Hematopoietic multipotent progenitor cell treated with erythropoietin and hydrocortisone succinate and interleukin-3 and kit ligand, for 17 days (in vitro differentiated cells): ENCODE measurements around the gene ZNF358.
A peak's percentile ranks its signal among the peaks of the same experiment; 100 is the strongest.

Experiments
- DNase-seq: peaks from one replicate; pipeline ENCODE4 v3.0.0-alpha.2; 2015; ENCODE audit warnings: low spot score

ZNF358 gene

DNA sequence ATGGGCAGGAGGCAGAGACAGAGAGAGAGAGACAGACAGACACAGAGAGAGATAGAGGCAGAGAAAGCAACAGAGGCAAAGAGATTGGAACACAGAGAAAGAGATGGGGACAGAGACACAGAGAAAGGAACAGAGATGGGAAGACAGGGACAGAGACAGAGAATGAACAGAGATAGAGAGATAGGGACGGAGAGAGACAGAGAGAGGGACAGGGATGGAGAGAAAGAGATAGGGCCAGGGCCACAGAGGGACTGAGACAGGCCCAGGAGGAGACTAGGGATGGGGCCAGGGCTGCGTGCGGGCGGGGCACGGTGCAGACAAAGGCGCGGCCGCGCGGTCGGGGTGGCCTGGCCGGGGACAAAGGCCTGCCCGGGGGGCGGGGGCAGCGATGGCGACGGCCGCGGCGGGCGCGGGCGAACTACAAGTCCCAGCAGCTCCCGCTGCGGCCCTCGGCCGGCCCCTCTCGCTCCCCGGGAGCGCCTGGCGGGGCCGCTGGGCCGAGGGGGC is at the start of gene ZNF358:
Gene ZNF358, plus strand, starts transcription at position 459 of the 507 bp plus-strand sequence. CDS start 3,140 bp downstream, outside the sequence.
- no peak for DNase-seq

DNA sequence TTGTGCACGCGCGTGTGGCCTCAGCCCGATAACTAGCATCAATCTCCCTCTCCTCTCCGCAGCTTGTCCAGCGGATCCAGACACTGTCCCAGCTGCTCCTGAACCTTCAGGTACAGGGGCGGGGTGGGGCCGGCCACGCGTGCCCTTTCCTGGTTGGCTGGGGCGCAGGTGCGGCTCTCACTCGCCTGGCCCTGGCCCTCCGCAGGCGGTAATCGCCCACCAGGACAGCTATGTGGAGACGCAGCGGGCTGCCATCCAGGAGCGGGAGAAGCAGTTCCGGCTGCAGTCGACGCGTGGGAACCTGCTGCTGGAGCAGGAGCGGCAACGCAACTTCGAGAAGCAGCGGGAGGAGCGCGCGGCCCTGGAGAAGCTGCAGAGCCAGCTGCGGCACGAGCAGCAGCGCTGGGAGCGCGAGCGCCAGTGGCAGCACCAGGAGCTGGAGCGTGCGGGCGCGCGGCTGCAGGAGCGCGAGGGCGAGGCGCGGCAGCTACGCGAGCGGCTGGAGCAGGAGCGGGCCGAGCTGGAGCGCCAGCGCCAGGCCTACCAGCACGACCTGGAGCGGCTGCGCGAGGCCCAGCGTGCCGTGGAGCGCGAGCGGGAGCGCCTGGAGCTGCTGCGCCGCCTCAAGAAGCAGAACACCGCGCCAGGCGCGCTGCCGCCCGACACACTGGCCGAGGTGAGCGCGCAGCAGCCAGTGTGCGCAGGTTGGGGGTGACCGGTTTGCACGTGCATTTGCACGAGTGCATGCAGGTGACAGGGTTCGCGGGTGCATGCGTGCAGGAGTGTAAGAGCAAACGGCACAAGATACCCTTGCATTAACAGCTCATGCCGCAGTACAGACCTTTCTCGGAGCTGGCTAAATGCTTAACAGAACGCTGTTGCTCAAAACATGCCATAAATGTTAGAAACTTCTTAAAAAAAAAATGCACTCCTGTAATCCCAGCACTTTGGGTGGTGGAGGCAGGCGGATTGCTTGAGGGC is 48.6 kb upstream of the ZNF358 start:
- DNase-seq = no peak

DNA sequence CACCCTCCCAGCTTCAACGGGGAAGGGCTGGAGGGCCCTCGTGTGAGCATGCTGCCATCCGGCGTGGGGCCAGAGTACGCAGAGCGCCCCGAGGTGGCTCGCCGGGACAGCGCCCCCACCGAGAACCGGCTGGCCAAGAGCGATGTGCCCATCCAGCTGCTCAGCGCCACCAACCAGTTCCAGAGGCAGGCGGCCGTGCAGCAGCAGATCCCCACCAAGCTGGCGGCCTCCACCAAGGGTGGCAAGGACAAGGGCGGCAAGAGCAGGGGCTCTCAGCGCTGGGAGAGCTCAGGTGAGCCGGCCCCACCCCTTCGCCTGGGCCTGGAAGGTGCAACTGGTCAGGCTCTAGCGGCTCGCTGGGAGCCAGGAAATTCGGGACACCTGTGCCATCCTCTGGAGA is 47.1 kb upstream of the ZNF358 start:
- no peak for DNase-seq

DNA sequence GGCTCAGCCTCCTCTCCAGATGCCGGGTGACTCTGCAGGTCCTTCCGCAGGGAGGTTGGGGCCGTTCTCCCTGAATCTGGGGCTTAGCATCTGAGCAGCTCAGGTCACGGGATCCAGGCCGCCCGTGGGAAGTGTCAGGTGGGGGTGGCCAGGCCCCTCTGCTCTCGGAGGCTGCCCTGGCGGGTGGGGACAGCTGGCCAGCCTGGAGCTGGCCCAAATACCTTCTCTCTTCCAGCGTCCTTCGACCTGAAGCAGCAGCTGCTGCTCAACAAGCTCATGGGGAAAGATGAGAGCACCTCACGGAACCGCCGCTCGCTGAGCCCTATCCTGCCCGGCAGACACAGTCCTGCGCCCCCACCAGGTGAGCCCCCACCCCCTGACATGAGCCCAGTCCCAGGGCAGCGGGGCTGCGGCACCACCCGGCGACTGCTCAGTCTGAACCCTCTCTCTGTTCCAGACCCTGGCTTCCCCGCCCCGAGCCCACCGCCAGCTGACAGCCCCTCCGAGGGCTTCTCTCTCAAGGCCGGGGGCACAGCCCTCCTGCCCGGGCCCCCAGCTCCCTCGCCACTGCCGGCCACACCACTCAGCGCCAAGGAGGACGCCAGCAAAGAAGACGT is 46.1 kb upstream of the ZNF358 start:
- no peak for DNase-seq

DNA sequence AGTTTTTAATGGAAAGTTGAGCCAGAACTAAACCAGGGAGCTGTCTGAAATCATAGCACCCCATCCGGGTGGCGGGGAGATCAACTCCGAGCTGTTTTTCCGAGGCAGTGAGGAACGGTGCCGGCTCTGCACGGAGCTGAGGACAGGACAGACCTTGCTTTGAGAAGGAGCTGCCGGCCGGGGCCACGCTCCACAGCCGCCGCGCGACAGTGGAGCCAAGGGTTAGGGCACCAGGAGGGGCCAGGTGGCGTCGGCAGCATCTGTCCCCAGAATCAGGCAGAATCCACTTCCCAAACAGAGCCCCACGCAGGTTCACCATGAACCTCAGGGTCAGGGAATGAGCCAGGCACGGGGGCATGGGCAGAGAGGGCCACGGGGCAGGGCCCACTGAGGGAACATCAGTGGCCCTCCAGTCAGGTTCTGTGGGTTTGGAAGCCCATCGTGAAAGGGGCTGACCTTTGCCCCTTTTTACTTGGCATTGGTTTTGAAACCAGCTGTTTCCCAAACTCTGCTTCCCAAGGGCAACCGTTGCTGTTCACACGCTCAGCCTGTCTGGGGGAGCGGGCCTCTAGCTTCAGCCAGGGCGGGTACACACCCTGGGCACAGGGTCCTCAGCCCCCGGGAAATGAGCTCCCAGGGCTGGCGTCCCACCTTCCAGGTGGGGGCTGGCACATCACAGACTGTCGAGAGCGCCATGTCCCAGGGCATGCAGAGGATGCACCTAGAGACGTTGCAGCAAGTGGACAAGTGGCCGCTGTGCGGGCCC is 45.2 kb upstream of the ZNF358 start:
- no peak for DNase-seq

DNA sequence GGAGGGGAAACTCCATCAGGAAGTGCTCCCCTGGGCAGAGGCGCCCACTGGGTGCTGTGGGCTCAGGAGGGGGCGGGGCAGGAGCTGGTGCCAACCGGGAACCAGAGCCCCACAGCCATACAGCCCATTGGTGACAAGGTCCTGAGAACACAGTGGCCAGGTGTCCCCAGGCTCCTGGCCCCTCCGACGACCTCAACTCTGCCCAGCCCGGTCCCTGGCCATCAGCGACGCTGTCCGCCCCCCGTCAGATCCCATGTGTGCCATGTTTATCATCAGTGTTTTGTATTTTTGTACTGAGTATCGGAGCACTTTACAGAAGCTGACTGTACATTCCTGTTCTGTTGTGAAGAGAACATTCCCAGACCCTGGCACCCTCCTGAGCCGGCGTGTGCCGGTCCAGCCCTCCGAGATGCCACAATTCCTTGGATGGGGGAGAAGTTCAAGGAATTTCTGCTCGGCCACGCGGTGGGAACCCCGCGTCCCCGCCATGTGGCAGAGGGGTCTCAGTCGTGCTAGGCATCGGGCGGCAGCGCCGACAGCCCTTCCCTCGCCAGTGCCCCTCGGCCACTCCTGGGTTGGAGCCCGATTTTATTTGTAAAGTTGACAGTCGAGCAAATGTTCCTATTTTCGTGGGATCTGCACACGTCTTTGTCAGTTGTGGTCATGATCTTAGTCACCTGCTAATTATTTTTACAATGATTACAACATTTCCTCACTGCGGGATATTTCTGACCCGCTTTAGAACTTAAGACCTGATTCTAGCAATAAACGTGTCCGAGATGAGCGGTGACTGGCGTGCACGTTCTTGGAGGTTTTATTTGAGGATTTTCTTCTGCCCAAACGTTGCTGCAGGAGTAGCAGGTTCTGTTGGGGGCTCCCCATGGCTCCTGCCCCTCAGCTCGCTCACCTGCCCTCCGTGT is 43.9 kb upstream of the ZNF358 start:
- DNase-seq = no peak

DNA sequence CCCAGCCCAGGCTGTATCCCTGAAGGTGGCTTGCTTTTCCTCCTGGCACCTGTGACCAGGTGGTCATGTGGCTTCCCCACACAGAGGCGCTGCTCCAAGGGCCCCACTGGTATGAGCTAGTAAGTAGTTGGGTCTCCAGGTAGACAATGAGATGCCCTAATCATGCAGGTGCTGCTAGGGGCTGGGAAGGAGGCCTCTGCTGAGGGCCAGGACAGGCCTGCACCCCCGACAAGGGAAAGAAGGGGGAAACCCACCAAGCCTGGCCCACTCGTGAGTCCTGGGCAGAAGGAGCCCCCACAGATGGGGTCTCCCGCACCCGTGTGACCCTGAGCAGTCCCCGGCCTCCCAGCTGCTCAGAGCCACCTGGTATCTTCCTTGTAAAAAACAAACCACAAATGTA is 40.2 kb upstream of the ZNF358 start:
- no peak for DNase-seq

DNA sequence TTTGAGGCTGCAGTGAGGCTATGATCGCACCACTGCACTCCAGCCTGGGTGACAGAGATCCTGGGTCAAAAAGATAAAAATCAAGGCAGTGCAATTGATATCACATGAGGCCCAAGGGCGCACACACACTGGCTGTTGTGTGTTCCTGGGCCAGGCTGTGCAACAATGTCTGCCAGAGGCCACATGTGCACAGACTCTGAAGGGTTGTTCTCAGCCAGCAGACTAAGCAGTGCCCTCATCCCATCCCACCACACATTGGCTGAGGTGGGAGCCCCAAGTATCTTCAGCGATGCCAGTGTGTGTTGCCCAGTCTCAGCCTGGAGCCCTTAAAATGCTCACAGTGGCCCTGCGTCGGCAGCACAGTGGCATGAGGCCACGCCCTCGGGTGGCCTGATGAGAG is 39.7 kb upstream of the ZNF358 start:
- DNase-seq = no peak

DNA sequence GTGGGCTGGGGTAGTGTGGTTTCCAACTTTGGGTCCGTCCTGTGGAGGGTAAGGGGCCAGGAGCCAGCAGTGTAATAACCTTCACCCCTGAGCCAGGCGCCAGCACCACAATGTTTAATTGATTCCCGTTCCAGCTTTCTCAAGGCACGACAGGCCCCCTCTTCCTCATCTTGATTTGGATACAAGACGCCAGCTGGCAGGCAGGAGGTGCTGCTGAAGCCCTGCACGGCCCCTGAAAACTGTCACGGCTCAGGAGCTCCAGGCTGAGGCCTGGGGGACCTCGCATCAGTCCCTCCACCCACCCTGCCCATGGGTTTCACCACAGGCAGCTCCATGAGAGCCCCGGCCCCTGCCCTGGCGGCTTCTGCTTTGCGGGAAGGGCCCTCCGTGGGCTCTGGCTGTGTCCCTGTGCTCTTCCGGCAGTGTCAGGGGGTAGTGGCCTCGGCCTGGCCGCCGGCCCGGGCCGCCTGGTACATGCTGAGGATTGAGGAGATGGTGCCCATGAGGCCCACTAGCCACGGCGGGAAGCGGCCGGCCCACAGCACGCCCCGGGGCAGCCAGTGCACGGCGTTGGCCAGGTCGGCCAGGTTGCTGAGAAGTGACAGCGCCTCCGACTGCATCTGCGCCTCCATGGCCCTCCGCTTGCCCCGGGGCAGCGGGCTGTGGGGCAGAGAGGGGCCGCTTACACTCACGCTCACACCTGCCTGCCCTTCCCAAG is 39.0 kb upstream of the ZNF358 start:
- DNase-seq = no peak

DNA sequence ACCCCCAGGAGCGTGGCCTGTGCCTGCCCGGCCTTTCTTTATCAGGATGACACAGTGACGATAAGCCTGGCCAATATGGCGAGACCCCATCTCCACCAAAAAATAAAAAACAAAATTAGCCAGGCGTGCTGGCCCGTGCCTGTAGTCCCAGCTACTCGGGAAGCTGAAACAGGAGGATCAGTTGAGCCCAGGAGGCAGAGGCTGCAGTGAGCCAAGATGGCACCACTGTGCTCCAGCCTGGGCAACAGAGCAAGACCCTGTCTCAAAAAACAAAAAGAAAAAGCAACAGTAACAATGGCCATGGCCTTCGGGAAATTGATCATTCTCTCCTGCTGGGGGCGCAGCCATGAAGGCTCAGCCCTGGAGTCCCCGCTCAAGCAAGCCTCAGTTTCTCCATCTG is 38.1 kb upstream of the ZNF358 start:
- DNase-seq = no peak

DNA sequence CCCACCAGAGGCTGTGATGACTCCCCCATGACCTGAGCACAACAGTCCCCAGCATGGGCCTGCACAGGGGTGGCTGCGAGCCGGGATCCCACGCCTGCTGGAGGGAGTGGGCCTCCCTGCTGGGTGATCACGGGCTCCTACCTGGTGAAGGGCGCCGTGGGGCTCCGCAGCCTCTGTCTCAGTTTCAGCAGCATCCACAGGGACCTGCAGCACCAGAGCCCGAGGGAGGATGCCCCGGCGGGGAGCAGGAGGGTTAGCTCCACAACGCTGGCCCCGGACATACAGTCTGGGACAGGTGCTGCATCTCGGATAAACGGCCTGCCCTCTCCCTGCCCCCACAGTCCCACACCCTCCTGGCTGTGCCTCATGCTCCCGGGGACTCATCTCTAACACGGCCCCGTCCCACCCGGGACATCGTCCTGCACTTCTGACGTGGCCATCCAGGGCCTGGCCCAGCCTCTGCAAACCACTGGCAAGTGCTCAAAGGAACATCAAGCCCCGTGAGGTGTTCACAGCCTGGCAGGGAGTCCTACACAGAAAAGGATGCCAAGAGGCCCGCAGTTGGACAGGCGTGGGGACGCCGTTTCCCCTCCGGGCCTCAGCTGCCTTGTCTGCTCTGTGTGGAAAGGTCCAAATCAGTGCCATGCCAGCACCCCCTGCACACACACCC is 37.6 kb upstream of the ZNF358 start:
- DNase-seq = no peak

DNA sequence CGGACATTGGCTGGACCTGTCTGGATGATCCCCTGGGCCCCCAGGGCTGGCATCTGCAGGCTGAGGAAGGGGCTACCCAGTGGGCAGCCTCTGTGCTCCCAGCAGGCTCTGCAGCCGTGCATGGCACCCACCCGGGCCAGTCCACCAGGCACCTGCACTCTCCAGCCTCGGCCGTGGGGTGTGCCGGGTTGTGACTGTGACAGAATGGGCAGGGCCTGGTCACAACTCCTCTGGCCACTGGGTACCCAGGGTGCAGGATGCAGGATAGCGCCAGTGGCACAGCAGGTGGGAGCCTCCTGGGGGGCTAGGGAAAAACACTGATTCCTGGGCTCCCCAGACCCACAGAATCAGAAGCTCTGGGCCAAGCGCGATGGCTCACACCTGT is 37.1 kb upstream of the ZNF358 start:
- DNase-seq = no peak

DNA sequence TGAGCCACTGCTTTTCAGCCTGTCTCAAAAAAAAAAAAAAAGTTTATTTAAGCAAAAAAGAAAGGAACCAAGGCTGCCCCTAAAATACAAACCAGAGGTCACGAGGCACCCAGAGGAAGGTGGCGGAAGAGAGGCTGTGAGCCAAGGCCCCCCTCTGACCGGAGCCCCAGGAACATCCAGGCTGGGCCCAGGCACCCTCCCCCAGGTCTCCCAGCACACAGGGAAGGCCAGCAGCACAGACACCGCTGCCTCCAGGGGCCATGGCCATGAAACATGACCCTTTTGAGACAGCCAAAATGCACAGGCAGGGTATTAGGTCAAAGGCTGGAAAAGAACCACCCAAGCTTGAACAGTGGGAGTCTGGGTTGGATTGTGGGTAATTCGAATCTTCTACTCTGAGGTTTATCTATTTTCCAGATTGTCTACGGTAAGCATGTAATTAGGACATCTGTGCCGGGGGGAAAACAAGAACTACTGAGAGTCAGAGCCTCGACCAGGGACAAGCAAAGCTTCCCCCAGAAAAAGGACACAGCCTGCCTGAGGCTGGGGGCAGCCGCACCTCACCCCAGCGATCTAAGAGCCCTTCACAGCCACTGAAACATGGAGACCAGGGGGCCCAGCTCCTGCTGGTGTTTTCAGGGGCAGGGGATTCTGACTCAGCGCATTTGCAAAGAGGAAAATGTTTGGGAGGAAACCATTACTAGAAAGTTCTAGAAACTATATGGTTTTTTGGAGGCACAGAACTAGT is 35.5 kb upstream of the ZNF358 start:
- DNase-seq = no peak

DNA sequence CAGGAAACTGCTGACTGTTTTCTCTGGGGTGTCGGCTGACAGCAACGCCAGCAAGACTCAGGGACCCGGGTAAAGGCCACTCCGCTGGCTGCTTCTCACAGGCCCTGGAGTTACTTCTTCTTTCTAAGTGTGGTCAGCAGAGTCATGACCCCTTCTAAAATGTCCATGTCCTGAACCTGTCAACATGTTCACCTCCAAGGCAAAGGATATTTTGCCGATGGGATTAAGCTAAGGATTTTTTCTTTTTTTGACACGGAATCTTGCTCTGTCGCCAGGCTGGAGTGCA is 35.0 kb upstream of the ZNF358 start:
- no peak for DNase-seq

DNA sequence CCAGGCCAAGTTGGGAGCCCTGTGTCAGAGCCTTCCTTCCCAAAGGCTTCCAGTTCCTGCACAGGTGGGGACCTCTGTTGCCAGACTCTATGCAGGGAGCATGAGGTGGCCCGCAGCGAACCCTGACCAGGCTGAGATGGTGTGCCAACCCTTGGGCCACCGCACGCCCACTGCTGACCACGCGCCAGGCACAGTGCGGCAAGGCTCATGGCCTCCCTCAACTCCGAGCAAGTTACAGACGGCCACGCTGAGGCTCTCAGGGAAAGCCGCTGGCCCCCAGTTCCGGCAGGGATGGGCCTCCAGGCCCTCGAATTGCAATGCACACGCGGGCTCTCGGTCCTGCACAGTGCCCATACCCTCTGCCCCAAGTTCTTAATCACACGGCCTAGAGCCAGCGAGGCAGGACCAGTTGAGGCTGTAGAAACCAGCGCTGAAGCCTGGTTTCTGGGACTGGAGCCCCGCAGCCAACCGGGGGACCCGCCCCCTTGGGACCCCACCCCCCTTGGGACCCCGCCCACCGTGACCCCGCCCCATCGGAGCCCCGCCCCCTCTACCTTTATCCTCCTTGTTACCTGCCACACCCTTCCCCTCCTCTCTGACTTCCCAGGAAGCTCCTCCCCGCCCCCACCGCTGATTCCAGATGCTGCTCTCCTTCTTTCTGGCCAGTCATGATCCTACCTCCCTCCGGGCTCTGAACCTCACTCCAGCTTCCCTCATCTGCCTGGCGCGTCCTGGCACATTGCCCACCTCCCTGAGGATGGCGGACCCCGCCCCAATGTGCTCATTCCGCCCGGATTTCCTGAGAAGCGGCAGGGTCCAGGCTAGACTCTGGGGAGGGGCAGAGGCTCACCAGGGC is 33.1 kb upstream of the ZNF358 start:
- no peak for DNase-seq

DNA sequence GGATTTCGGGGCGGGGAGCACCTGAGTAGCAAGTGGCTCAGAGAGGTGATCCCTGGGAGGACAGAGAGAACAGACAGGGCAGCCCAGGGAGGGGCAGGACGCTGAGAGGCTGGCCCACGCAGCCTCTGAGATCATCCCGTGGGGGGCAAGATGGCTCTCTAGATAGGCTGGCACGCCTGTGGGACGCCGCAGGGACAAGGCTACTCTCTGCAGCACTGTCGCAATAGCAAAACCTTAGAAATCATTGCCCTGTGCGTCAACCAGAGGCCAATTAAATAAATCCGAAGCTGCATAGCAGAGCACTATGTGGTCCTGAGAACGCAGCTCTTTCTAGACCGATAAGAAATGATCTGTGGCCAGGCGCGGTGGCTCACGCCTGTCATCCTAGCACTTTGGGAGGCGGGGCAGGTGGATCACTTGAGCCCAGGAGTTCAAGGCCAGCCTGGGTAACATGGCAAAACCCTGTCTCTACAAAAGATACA is 32.1 kb upstream of the ZNF358 start:
- no peak for DNase-seq

DNA sequence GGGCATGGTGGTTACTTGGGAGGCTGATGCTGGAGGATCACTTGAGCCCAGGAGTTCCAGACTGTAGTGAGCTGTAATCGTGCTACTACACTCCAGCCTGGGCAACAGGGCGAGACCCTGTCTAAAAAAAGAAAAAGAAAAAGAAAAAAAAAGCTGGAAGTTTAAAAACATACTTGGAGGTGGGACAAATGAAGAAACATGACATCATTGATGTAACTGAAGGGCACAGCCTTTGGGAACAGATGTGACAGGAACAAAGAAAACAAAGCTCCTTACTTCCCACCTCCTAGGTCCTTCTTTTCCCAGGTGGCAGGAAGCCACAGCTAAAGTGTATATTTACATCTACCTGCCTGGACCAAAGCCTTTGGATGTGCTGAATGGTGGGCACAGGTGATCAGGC is 29.0 kb upstream of the ZNF358 start:
- no peak for DNase-seq

DNA sequence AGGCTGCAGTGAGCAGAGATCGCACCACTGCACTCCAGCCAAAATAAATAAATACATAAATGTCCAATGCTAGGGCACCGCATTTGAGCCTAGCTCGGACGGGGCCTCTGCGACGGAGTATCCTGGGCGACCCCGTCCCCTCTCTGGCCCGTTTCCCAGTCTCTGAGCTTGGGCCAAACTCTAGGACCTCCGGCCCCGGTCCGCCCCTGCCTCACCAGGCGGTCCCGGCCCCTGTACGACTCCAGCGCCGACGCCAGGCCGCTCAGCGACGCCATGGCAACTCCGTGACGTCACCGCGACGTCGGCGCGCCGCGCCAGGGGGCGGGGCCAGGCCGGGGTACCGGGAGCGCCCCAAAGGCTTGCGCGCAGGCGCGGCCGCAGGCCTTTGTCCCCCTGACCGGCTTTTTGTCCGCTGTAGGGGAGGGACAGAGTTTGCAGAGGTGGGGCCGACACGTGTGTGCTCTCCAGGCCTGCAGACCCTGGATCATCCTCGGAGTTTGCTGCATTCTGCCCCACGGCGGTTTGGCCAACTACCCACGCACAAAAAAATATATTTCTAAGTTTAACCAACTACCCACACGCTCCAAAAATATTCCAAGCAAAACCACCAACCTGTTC is 27.1 kb upstream of the ZNF358 start, which contains the start of gene PEX11G:
Gene PEX11G, minus strand, starts transcription at position 300 of the 618 bp plus-strand sequence. Its CDS starts 25 bp downstream, at position 275.
- DNase-seq = peak; percentile 93
